ENCODE results near the gene AP5Z1.

DNA sequence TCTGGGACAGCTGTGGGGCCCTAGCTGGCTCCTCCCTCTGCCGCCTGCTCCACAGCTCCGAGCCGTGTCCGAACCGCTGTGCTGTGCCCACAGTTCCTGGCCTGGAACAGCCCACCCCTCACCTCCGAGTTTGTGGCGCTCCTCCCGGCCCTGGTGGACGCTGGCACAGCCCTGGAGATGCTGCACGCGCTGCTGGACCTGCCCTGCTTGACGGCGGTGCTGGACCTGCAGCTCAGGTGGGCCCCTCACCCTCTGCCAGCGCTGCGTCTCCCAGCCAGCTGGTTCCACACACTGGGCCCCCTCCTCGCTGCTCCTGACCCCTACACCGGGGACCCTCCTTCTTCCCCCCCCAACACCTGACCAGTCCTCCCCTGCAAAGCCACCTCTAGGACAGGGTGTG, 12.1 kb downstream of the AP5Z1 start:
- no peak for TF ChIP-seq POLR2AphosphoS5 (IDR thresholded peaks at IDR 0.05; ENCODE audit: low read depth)
- TF ChIP-seq, protein P1, sequence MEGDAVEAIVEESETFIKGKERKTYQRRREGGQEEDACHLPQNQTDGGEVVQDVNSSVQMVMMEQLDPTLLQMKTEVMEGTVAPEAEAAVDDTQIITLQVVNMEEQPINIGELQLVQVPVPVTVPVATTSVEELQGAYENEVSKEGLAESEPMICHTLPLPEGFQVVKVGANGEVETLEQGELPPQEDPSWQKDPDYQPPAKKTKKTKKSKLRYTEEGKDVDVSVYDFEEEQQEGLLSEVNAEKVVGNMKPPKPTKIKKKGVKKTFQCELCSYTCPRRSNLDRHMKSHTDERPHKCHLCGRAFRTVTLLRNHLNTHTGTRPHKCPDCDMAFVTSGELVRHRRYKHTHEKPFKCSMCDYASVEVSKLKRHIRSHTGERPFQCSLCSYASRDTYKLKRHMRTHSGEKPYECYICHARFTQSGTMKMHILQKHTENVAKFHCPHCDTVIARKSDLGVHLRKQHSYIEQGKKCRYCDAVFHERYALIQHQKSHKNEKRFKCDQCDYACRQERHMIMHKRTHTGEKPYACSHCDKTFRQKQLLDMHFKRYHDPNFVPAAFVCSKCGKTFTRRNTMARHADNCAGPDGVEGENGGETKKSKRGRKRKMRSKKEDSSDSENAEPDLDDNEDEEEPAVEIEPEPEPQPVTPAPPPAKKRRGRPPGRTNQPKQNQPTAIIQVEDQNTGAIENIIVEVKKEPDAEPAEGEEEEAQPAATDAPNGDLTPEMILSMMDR (IDR thresholded peaks at IDR 0.05; ENCODE audit: insufficient read depth, low read length) = no peak
- TF ChIP-seq, protein P2, sequence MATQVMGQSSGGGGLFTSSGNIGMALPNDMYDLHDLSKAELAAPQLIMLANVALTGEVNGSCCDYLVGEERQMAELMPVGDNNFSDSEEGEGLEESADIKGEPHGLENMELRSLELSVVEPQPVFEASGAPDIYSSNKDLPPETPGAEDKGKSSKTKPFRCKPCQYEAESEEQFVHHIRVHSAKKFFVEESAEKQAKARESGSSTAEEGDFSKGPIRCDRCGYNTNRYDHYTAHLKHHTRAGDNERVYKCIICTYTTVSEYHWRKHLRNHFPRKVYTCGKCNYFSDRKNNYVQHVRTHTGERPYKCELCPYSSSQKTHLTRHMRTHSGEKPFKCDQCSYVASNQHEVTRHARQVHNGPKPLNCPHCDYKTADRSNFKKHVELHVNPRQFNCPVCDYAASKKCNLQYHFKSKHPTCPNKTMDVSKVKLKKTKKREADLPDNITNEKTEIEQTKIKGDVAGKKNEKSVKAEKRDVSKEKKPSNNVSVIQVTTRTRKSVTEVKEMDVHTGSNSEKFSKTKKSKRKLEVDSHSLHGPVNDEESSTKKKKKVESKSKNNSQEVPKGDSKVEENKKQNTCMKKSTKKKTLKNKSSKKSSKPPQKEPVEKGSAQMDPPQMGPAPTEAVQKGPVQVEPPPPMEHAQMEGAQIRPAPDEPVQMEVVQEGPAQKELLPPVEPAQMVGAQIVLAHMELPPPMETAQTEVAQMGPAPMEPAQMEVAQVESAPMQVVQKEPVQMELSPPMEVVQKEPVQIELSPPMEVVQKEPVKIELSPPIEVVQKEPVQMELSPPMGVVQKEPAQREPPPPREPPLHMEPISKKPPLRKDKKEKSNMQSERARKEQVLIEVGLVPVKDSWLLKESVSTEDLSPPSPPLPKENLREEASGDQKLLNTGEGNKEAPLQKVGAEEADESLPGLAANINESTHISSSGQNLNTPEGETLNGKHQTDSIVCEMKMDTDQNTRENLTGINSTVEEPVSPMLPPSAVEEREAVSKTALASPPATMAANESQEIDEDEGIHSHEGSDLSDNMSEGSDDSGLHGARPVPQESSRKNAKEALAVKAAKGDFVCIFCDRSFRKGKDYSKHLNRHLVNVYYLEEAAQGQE (IDR thresholded peaks at IDR 0.05; ENCODE audit: insufficient replicate concordance, low read depth) = no peak
- TF ChIP-seq SPI1 (IDR thresholded peaks at IDR 0.05; ENCODE audit: borderline replicate concordance, low read depth) = no peak
